Inflammatory macrophage treated with lipopolysaccharide for 1 hour (primary cell): ENCODE results near the gene PES1.
"Not testable (repeated sequence)": the region's sequence is repeated elsewhere in the genome, so short reads cannot be mapped to it uniquely, and the experiment has no call there.

Experiments
- DNase-seq, 2 donors: peaks; one replicate each; pipeline ENCODE4 v3.0.0-alpha.2; 2020 to 2022

The PES1 gene

GRCh38 chr22:30574095-30574981 is 17.4 kb downstream of the PES1 start, which contains the start of gene GAL3ST1:
Gene GAL3ST1 (minus strand): TSS chr22:30574665. CDS start chr22:30557392, 17,273 bp downstream.
- no peak for DNase-seq

- no peak for DNase-seq
Observed at GRCh38 chr22:30573594-30574094, 18.1 kb downstream of the PES1 start.

- DNase-seq: no peak
Observed at GRCh38 chr22:30572840-30573593, 18.7 kb downstream of the PES1 start.

- DNase-seq: no peak
Observed at GRCh38 chr22:30572210-30572609, 19.5 kb downstream of the PES1 start.

GRCh38 chr22:30569674-30570202 is 22.0 kb downstream of the PES1 start:
- no peak for DNase-seq

GRCh38 chr22:30568137-30568805 is 23.4 kb downstream of the PES1 start:
- no peak for DNase-seq

GRCh38 chr22:30567277-30567676 is 24.4 kb downstream of the PES1 start:
- DNase-seq: not testable (repeated sequence)

GRCh38 chr22:30566125-30566524 is 25.6 kb downstream of the PES1 start:
- no peak for DNase-seq

GRCh38 chr22:30565341-30565740 is 26.4 kb downstream of the PES1 start:
- no peak for DNase-seq

GRCh38 chr22:30564761-30565119 is 27.0 kb downstream of the PES1 start:
- DNase-seq: no peak

GRCh38 chr22:30564045-30564760 is 27.5 kb downstream of the PES1 start:
- DNase-seq: no peak

GRCh38 chr22:30562366-30562765 is 29.3 kb downstream of the PES1 start:
- no peak for DNase-seq

GRCh38 chr22:30561402-30562189 is 30.1 kb downstream of the PES1 start:
- DNase-seq: no peak

- DNase-seq: not testable (repeated sequence)
Observed at GRCh38 chr22:30560643-30561202, 31.0 kb downstream of the PES1 start.

GRCh38 chr22:30559889-30560288 is 31.8 kb downstream of the PES1 start:
- DNase-seq: no peak

- no peak for DNase-seq
Observed at GRCh38 chr22:30557243-30557642, 34.5 kb downstream of the PES1 start.

- no peak for DNase-seq
Observed at GRCh38 chr22:30556388-30556787, 35.3 kb downstream of the PES1 start.

- DNase-seq: no peak
Observed at GRCh38 chr22:30555282-30556210, 36.2 kb downstream of the PES1 start.

- no peak for DNase-seq
Observed at GRCh38 chr22:30553971-30554370, 37.7 kb downstream of the PES1 start.

GRCh38 chr22:30552719-30553118 is 39.0 kb downstream of the PES1 start:
- no peak for DNase-seq
